Activated effector memory CD4-positive, alpha-beta T cell treated with anti-CD3 and anti-CD28 coated beads, Interleukin-2, amount 50 U/mL, for 16 hours (primary cell): ENCODE results near the gene PRDM11.

Experiments
- DNase-seq: peaks from one replicate; pipeline ENCODE4 v3.0.0-alpha.2; 2020

Gene PRDM11

GRCh38 chr11:45267652-45268299 is 121.3 kb downstream of the PRDM11 start:
- no peak for DNase-seq

GRCh38 chr11:45269678-45270077 is 123.2 kb downstream of the PRDM11 start:
- no peak for DNase-seq

GRCh38 chr11:45270946-45271716 is 124.7 kb downstream of the PRDM11 start:
- no peak for DNase-seq

GRCh38 chr11:45272701-45273100 is 126.3 kb downstream of the PRDM11 start:
- no peak for DNase-seq

- DNase-seq = no peak
Observed at GRCh38 chr11:45273509-45273908, 127.1 kb downstream of the PRDM11 start.

GRCh38 chr11:45274206-45274605 is 127.8 kb downstream of the PRDM11 start:
- DNase-seq = no peak

- DNase-seq = no peak
Observed at GRCh38 chr11:45275828-45276227, 129.4 kb downstream of the PRDM11 start.

- no peak for DNase-seq
Observed at GRCh38 chr11:45278714-45279113, 132.3 kb downstream of the PRDM11 start.

- DNase-seq = no peak
Observed at GRCh38 chr11:45279645-45280044, 133.2 kb downstream of the PRDM11 start.

- no peak for DNase-seq
Observed at GRCh38 chr11:45280449-45280848, 134.0 kb downstream of the PRDM11 start.

- DNase-seq = no peak
Observed at GRCh38 chr11:45282081-45282480, 135.6 kb downstream of the PRDM11 start.
